ENCODE data around the gene KCNJ8.

KCNJ8 gene

GRCh38 chr12:21718944-21719650, 55.4 kb downstream of the KCNJ8 start:
- H3K36me3 ChIP-seq (ENCODE audit: control insufficient read depth, insufficient read depth, low read length): no peaks in the 10 kb centered on the region
- no peaks in the 10 kb centered on the region for H3K27me3 ChIP-seq (replicated peaks; ENCODE audit: control insufficient read depth, insufficient read depth, low read length)
- DNase-seq (ENCODE audit: extremely low read depth, insufficient read length): no peak
- no peak for TF ChIP-seq CTCF (IDR thresholded peaks at IDR 0.05; ENCODE audit: insufficient read depth, low read length, poor library complexity, severe bottlenecking)
- no peak overlapping the region for H3K4me3 ChIP-seq (replicated peaks; ENCODE audit: low read depth, low read length)

GRCh38 chr12:21718403-21718802, 56.1 kb downstream of the KCNJ8 start:
- no peak for TF ChIP-seq CTCF (IDR thresholded peaks at IDR 0.05; ENCODE audit: insufficient read depth, low read length, poor library complexity, severe bottlenecking)
- no peak for DNase-seq (ENCODE audit: extremely low read depth, insufficient read length)
- H3K27me3 ChIP-seq (replicated peaks; ENCODE audit: control insufficient read depth, insufficient read depth, low read length): no peaks in the 10 kb centered on the region
- H3K4me3 ChIP-seq (replicated peaks; ENCODE audit: low read depth, low read length): no peak overlapping the region
- H3K36me3 ChIP-seq (ENCODE audit: control insufficient read depth, insufficient read depth, low read length): no peaks in the 10 kb centered on the region

- H3K4me3 ChIP-seq (replicated peaks; ENCODE audit: low read depth, low read length): no peak overlapping the region
- no peak for DNase-seq (ENCODE audit: extremely low read depth, insufficient read length)
- no peaks in the 10 kb centered on the region for H3K27me3 ChIP-seq (replicated peaks; ENCODE audit: control insufficient read depth, insufficient read depth, low read length)
- no peaks in the 10 kb centered on the region for H3K36me3 ChIP-seq (ENCODE audit: control insufficient read depth, insufficient read depth, low read length)
- no peak for TF ChIP-seq CTCF (IDR thresholded peaks at IDR 0.05; ENCODE audit: insufficient read depth, low read length, poor library complexity, severe bottlenecking)
Measured at GRCh38 chr12:21717767-21718166, 56.7 kb downstream of the KCNJ8 start.

- DNase-seq (ENCODE audit: extremely low read depth, insufficient read length): no peak
- Histone ChIP-seq H3K36me3 (ENCODE audit: control insufficient read depth, insufficient read depth, low read length) (no peaks in the 10 kb centered on the region), H3K27me3 (replicated peaks; ENCODE audit: control insufficient read depth, insufficient read depth, low read length) (no peaks in the 10 kb centered on the region), H3K4me3 (replicated peaks; ENCODE audit: low read depth, low read length) (no peak overlapping the region)
- TF ChIP-seq CTCF (IDR thresholded peaks at IDR 0.05; ENCODE audit: insufficient read depth, low read length, poor library complexity, severe bottlenecking): no peak
Measured at GRCh38 chr12:21715386-21715785, 59.1 kb downstream of the KCNJ8 start.
